ENCODE measurements around the gene MTMR10.

MTMR10 gene

GRCh38 chr15:30924353-30924752 is 67.1 kb downstream of the MTMR10 start:
- Histone ChIP-seq H3K4me3 (ENCODE audit: low read depth in 1 of 2, low read length in 2 of 2) (no peak overlapping the region), H3K9ac (ENCODE audit: low read depth in 1 of 2, low read length in 2 of 2) (no peak overlapping the region), H3K27me3 (ENCODE audit: control insufficient read depth in 1 of 2, insufficient read depth in 2 of 2, low read length in 2 of 2) (no peaks in the 10 kb centered on the region), H3K9me3 (ENCODE audit: control insufficient read depth in 1 of 2, low read length in 2 of 2) (no peaks in the 10 kb centered on the region), H3K36me3 (ENCODE audit: control insufficient read depth in 1 of 2, insufficient read depth in 2 of 2, low read length in 2 of 2) (peaks cover 41 to 92% of the 10 kb centered on the region in 2 donors), H3K27ac (ENCODE audit: low read depth, low read length) (no peak overlapping the region), H3K4me1 (ENCODE audit: control insufficient read depth in 1 of 2, insufficient read depth in 2 of 2, low read length in 2 of 2) (no peaks in the 10 kb centered on the region)

- no peaks in the 10 kb centered on the region for H3K4me1 ChIP-seq (ENCODE audit: control insufficient read depth in 1 of 2, insufficient read depth in 2 of 2, low read length in 2 of 2)
- H3K9ac ChIP-seq (ENCODE audit: low read depth in 1 of 2, low read length in 2 of 2), result no peak overlapping the region
These were observed 68.0 kb downstream of the MTMR10 start for GRCh38 chr15:30923429-30923828.

GRCh38 chr15:30922480-30923311 is 68.7 kb downstream of the MTMR10 start:
- no peaks in the 10 kb centered on the region for H3K9me3 ChIP-seq (ENCODE audit: control insufficient read depth in 1 of 2, low read length in 2 of 2)
- H3K27me3 ChIP-seq (ENCODE audit: control insufficient read depth in 1 of 2, insufficient read depth in 2 of 2, low read length in 2 of 2), result no peaks in the 10 kb centered on the region
- H3K27ac ChIP-seq (ENCODE audit: low read depth, low read length), result no peak overlapping the region
- no peak overlapping the region for H3K9ac ChIP-seq (ENCODE audit: low read depth in 1 of 2, low read length in 2 of 2)
- no peaks in the 10 kb centered on the region for H3K4me1 ChIP-seq (ENCODE audit: control insufficient read depth in 1 of 2, insufficient read depth in 2 of 2, low read length in 2 of 2)
- no peak overlapping the region for H3K4me3 ChIP-seq (ENCODE audit: low read depth in 1 of 2, low read length in 2 of 2)
- peaks cover 40 to 88% of the 10 kb centered on the region in 2 donors for H3K36me3 ChIP-seq (ENCODE audit: control insufficient read depth in 1 of 2, insufficient read depth in 2 of 2, low read length in 2 of 2)

More at GRCh38 chr15:30923429-30923828, 68.0 kb downstream of the MTMR10 start:
- Histone ChIP-seq H3K27ac (ENCODE audit: low read depth, low read length) (no peak overlapping the region), H3K4me3 (ENCODE audit: low read depth in 1 of 2, low read length in 2 of 2) (no peak overlapping the region), H3K27me3 (ENCODE audit: control insufficient read depth in 1 of 2, insufficient read depth in 2 of 2, low read length in 2 of 2) (no peaks in the 10 kb centered on the region), H3K9me3 (ENCODE audit: control insufficient read depth in 1 of 2, low read length in 2 of 2) (no peaks in the 10 kb centered on the region), H3K36me3 (ENCODE audit: control insufficient read depth in 1 of 2, insufficient read depth in 2 of 2, low read length in 2 of 2) (peaks cover 36 to 89% of the 10 kb centered on the region in 2 donors)

- Histone ChIP-seq H3K9ac (ENCODE audit: low read depth in 1 of 2, low read length in 2 of 2) (no peak overlapping the region), H3K36me3 (ENCODE audit: control insufficient read depth in 1 of 2, insufficient read depth in 2 of 2, low read length in 2 of 2) (peaks cover 35 to 84% of the 10 kb centered on the region in 2 donors), H3K27ac (ENCODE audit: low read depth, low read length) (no peak overlapping the region), H3K9me3 (ENCODE audit: control insufficient read depth in 1 of 2, low read length in 2 of 2) (no peaks in the 10 kb centered on the region), H3K4me3 (ENCODE audit: low read depth in 1 of 2, low read length in 2 of 2) (no peak overlapping the region), H3K27me3 (ENCODE audit: control insufficient read depth in 1 of 2, insufficient read depth in 2 of 2, low read length in 2 of 2) (no peaks in the 10 kb centered on the region), H3K4me1 (ENCODE audit: control insufficient read depth in 1 of 2, insufficient read depth in 2 of 2, low read length in 2 of 2) (no peaks in the 10 kb centered on the region)
These were observed 69.5 kb downstream of the MTMR10 start for GRCh38 chr15:30921781-30922479.

GRCh38 chr15:30921106-30921505 is 70.3 kb downstream of the MTMR10 start:
- Histone ChIP-seq H3K27ac (ENCODE audit: low read depth, low read length) (no peak overlapping the region), H3K4me3 (ENCODE audit: low read depth in 1 of 2, low read length in 2 of 2) (no peak overlapping the region), H3K4me1 (ENCODE audit: control insufficient read depth in 1 of 2, insufficient read depth in 2 of 2, low read length in 2 of 2) (no peaks in the 10 kb centered on the region), H3K36me3 (ENCODE audit: control insufficient read depth in 1 of 2, insufficient read depth in 2 of 2, low read length in 2 of 2) (peaks cover 35 to 85% of the 10 kb centered on the region in 2 donors), H3K27me3 (ENCODE audit: control insufficient read depth in 1 of 2, insufficient read depth in 2 of 2, low read length in 2 of 2) (no peaks in the 10 kb centered on the region), H3K9me3 (ENCODE audit: control insufficient read depth in 1 of 2, low read length in 2 of 2) (no peaks in the 10 kb centered on the region), H3K9ac (ENCODE audit: low read depth in 1 of 2, low read length in 2 of 2) (no peak overlapping the region)

- Histone ChIP-seq H3K27me3 (ENCODE audit: control insufficient read depth in 1 of 2, insufficient read depth in 2 of 2, low read length in 2 of 2) (no peaks in the 10 kb centered on the region), H3K9ac (ENCODE audit: low read depth in 1 of 2, low read length in 2 of 2) (no peak overlapping the region), H3K4me1 (ENCODE audit: control insufficient read depth in 1 of 2, insufficient read depth in 2 of 2, low read length in 2 of 2) (no peaks in the 10 kb centered on the region), H3K27ac (ENCODE audit: low read depth, low read length) (no peak overlapping the region), H3K36me3 (ENCODE audit: control insufficient read depth in 1 of 2, insufficient read depth in 2 of 2, low read length in 2 of 2) (peaks cover 29 to 83% of the 10 kb centered on the region in 2 donors), H3K4me3 (ENCODE audit: low read depth in 1 of 2, low read length in 2 of 2) (no peak overlapping the region), H3K9me3 (ENCODE audit: control insufficient read depth in 1 of 2, low read length in 2 of 2) (no peaks in the 10 kb centered on the region)
These were observed 71.4 kb downstream of the MTMR10 start for GRCh38 chr15:30919877-30920550.

- Histone ChIP-seq H3K4me3 (ENCODE audit: low read depth in 1 of 2, low read length in 2 of 2) (no peak overlapping the region), H3K9me3 (ENCODE audit: control insufficient read depth in 1 of 2, low read length in 2 of 2) (no peaks in the 10 kb centered on the region), H3K27me3 (ENCODE audit: control insufficient read depth in 1 of 2, insufficient read depth in 2 of 2, low read length in 2 of 2) (no peaks in the 10 kb centered on the region), H3K9ac (ENCODE audit: low read depth in 1 of 2, low read length in 2 of 2) (no peak overlapping the region), H3K4me1 (ENCODE audit: control insufficient read depth in 1 of 2, insufficient read depth in 2 of 2, low read length in 2 of 2) (no peaks in the 10 kb centered on the region), H3K27ac (ENCODE audit: low read depth, low read length) (no peak overlapping the region), H3K36me3 (ENCODE audit: control insufficient read depth in 1 of 2, insufficient read depth in 2 of 2, low read length in 2 of 2) (peaks cover 24 to 75% of the 10 kb centered on the region in 2 donors)
These were observed 73.1 kb downstream of the MTMR10 start for GRCh38 chr15:30918366-30918765.

- Histone ChIP-seq H3K27ac (ENCODE audit: low read depth, low read length) (no peak overlapping the region), H3K9ac (ENCODE audit: low read depth in 1 of 2, low read length in 2 of 2) (no peak overlapping the region), H3K4me1 (ENCODE audit: control insufficient read depth in 1 of 2, insufficient read depth in 2 of 2, low read length in 2 of 2) (no peaks in the 10 kb centered on the region), H3K27me3 (ENCODE audit: control insufficient read depth in 1 of 2, insufficient read depth in 2 of 2, low read length in 2 of 2) (no peaks in the 10 kb centered on the region), H3K9me3 (ENCODE audit: control insufficient read depth in 1 of 2, low read length in 2 of 2) (no peaks in the 10 kb centered on the region), H3K36me3 (ENCODE audit: control insufficient read depth in 1 of 2, insufficient read depth in 2 of 2, low read length in 2 of 2) (peaks cover 28 to 75% of the 10 kb centered on the region in 2 donors), H3K4me3 (ENCODE audit: low read depth in 1 of 2, low read length in 2 of 2) (no peak overlapping the region)
These were observed 73.8 kb downstream of the MTMR10 start for GRCh38 chr15:30917675-30918074.

GRCh38 chr15:30917013-30917412 is 74.4 kb downstream of the MTMR10 start:
- H3K9me3 ChIP-seq (ENCODE audit: control insufficient read depth in 1 of 2, low read length in 2 of 2), result no peaks in the 10 kb centered on the region
- H3K4me1 ChIP-seq (ENCODE audit: control insufficient read depth in 1 of 2, insufficient read depth in 2 of 2, low read length in 2 of 2), result no peaks in the 10 kb centered on the region
- H3K4me3 ChIP-seq (ENCODE audit: low read depth in 1 of 2, low read length in 2 of 2), result no peak overlapping the region
- peaks cover 32 to 72% of the 10 kb centered on the region in 2 donors for H3K36me3 ChIP-seq (ENCODE audit: control insufficient read depth in 1 of 2, insufficient read depth in 2 of 2, low read length in 2 of 2)
- no peak overlapping the region for H3K27ac ChIP-seq (ENCODE audit: low read depth, low read length)
- no peaks in the 10 kb centered on the region for H3K27me3 ChIP-seq (ENCODE audit: control insufficient read depth in 1 of 2, insufficient read depth in 2 of 2, low read length in 2 of 2)
- H3K9ac ChIP-seq (ENCODE audit: low read depth in 1 of 2, low read length in 2 of 2), result no peak overlapping the region

- no peaks in the 10 kb centered on the region for H3K4me1 ChIP-seq (ENCODE audit: control insufficient read depth in 1 of 2, insufficient read depth in 2 of 2, low read length in 2 of 2)
These were observed 77.7 kb downstream of the MTMR10 start for GRCh38 chr15:30913761-30914160.

More at GRCh38 chr15:30913761-30914160, 77.7 kb downstream of the MTMR10 start:
- Histone ChIP-seq H3K36me3 (ENCODE audit: control insufficient read depth in 1 of 2, insufficient read depth in 2 of 2, low read length in 2 of 2) (peaks cover 21 to 68% of the 10 kb centered on the region in 2 donors), H3K27me3 (ENCODE audit: control insufficient read depth in 1 of 2, insufficient read depth in 2 of 2, low read length in 2 of 2) (no peaks in the 10 kb centered on the region), H3K27ac (ENCODE audit: low read depth, low read length) (no peak overlapping the region), H3K9me3 (ENCODE audit: control insufficient read depth in 1 of 2, low read length in 2 of 2) (no peaks in the 10 kb centered on the region), H3K9ac (ENCODE audit: low read depth in 1 of 2, low read length in 2 of 2) (no peak overlapping the region), H3K4me3 (ENCODE audit: low read depth in 1 of 2, low read length in 2 of 2) (no peak overlapping the region)
